ENCODE data around the gene PACRG. TPM values are rescaled to one million over a fixed set of nuclear protein-coding genes. Genes with fewer than 3 reads are reported as not detected.
A peak's percentile ranks its signal among the peaks of the same experiment; 100 is the strongest.
"Not testable (repeated sequence)": the region's sequence is repeated elsewhere in the genome, so short reads cannot be mapped to it uniquely, and the experiment has no call there.

Gene PACRG
- 0.67 TPM for polyA plus RNA-seq (2013, experiment 1 of 2; ENCODE audit: insufficient read length)
- polyA plus RNA-seq (2013, experiment 2 of 2; ENCODE audit: insufficient read length), result 0.16 TPM

- DNase-seq, result peak; percentile 96
Observed at GRCh38 chr6:162727322-162728182, at the start of gene PACRG, which contains the start of gene PRKN. Gene PACRG (plus strand): TSS chr6:162727974. Gene PRKN (minus strand): TSS chr6:162727766.

- DNase-seq, result not testable (repeated sequence)
Observed at GRCh38 chr6:162678896-162679295, 48.9 kb upstream of the PACRG start.

- DNase-seq, result no peak
Observed at GRCh38 chr6:162679681-162680080, 48.1 kb upstream of the PACRG start.

- no peak for DNase-seq
Observed at GRCh38 chr6:162680367-162680766, 47.4 kb upstream of the PACRG start.

GRCh38 chr6:162680871-162681270 is 46.9 kb upstream of the PACRG start:
- DNase-seq, result peak; percentile 2

- DNase-seq, result no peak
Observed at GRCh38 chr6:162681447-162681846, 46.3 kb upstream of the PACRG start.

GRCh38 chr6:162683135-162683534 is 44.6 kb upstream of the PACRG start:
- DNase-seq, result no peak

- no peak for DNase-seq
Observed at GRCh38 chr6:162684052-162684451, 43.7 kb upstream of the PACRG start.

GRCh38 chr6:162684961-162685360 is 42.8 kb upstream of the PACRG start:
- DNase-seq, result no peak

- no peak for DNase-seq
Observed at GRCh38 chr6:162685586-162685985, 42.2 kb upstream of the PACRG start.

GRCh38 chr6:162688751-162689345 is 38.9 kb upstream of the PACRG start:
- no peak for DNase-seq

GRCh38 chr6:162690158-162690557 is 37.6 kb upstream of the PACRG start:
- DNase-seq, result no peak

GRCh38 chr6:162697872-162698403 is 29.8 kb upstream of the PACRG start:
- DNase-seq, result no peak

- DNase-seq, result no peak
Observed at GRCh38 chr6:162698440-162698839, 29.3 kb upstream of the PACRG start.

GRCh38 chr6:162699961-162700360 is 27.8 kb upstream of the PACRG start:
- DNase-seq, result no peak

GRCh38 chr6:162700966-162701365 is 26.8 kb upstream of the PACRG start:
- DNase-seq, result no peak

GRCh38 chr6:162701551-162701950 is 26.2 kb upstream of the PACRG start:
- DNase-seq, result no peak

GRCh38 chr6:162702446-162702845 is 25.3 kb upstream of the PACRG start:
- DNase-seq, result no peak

- no peak for DNase-seq
Observed at GRCh38 chr6:162704001-162704400, 23.8 kb upstream of the PACRG start.

GRCh38 chr6:162705736-162706135 is 22.0 kb upstream of the PACRG start:
- no peak for DNase-seq

- no peak for DNase-seq
Observed at GRCh38 chr6:162706232-162706631, 21.5 kb upstream of the PACRG start.

GRCh38 chr6:162708971-162709370 is 18.8 kb upstream of the PACRG start:
- DNase-seq, result no peak

GRCh38 chr6:162709431-162709830 is 18.3 kb upstream of the PACRG start:
- no peak for DNase-seq

GRCh38 chr6:162710419-162710818 is 17.4 kb upstream of the PACRG start:
- DNase-seq, result no peak

Measured in fibroblast of skin of back (primary cell).